HG03025 (cell line): ENCODE measurements around the gene ULBP3.
"Not testable (repeated sequence)": the region's sequence is repeated elsewhere in the genome, so short reads cannot be mapped to it uniquely, and the experiment has no call there.

Source experiments
- ATAC-seq: cut with Tn5 transposase; IDR thresholded peaks from one replicate; pipeline ENCODE4 v1.9.1; 2021; ENCODE audit warnings: mild to moderate bottlenecking, moderate library complexity; ENCODE audit not compliant: unreplicated experiment, low FRiP score

ULBP3 gene

GRCh38 chr6:150043501-150044412, 25.2 kb downstream of the ULBP3 start:
- no peak for ATAC-seq

DNA sequence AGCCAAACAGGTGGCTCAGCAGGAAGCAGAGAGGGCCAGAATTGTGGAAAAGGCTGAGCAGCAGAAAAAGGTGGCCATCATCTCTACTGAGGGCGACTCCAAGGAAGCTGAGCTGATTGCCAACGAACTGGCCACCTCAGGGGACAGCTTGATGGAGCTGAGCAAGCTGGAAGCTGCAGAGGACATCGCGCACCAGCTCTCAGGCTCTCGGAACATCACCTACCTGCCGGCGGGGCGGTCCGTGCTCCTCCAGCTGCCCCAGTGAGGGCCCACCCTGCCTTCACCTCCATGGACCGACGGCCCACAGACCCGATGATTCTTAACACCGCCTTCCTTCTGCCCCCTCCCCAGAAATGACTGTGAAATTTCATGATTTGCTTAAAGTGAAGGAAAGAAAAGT, 25.8 kb downstream of the ULBP3 start:
- no peak for ATAC-seq

- no peak for ATAC-seq
These were observed 30.5 kb downstream of the ULBP3 start for GRCh38 chr6:150038202-150039062.

GRCh38 chr6:150037526-150038201, 31.3 kb downstream of the ULBP3 start:
- no peak for ATAC-seq

- ATAC-seq = no peak
These were observed 32.8 kb downstream of the ULBP3 start for GRCh38 chr6:150036081-150036480.

- ATAC-seq = no peak
These were observed 35.6 kb downstream of the ULBP3 start for GRCh38 chr6:150033207-150033771.

- no peak for ATAC-seq
These were observed 36.3 kb downstream of the ULBP3 start for GRCh38 chr6:150032598-150032997.

DNA sequence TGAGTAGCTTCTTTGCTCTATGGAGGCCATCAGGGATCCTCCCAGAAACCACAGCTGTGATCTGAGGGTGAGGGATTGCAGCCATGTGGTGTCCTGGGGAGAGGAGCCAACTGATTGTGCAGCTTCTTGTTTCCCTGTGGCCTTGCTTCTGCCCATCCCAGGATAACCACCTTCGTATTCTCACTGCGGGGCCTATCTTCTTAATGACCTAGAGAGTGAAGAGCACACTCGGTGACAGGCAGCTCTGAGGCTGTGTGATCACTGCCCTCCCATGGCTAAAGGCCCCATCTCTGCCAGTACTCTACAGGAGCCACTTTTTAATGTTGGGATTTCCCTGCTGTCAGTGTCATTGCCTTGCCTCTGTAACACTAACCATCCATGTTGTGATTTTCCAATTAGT, 38.3 kb downstream of the ULBP3 start:
- no peak for ATAC-seq

GRCh38 chr6:150029749-150030148, 39.2 kb downstream of the ULBP3 start:
- no peak for ATAC-seq

GRCh38 chr6:150029276-150029675, 39.6 kb downstream of the ULBP3 start:
- ATAC-seq = no peak

GRCh38 chr6:150028799-150029198, 40.1 kb downstream of the ULBP3 start:
- no peak for ATAC-seq

- no peak for ATAC-seq
These were observed 40.9 kb downstream of the ULBP3 start for GRCh38 chr6:150027806-150028565.

DNA sequence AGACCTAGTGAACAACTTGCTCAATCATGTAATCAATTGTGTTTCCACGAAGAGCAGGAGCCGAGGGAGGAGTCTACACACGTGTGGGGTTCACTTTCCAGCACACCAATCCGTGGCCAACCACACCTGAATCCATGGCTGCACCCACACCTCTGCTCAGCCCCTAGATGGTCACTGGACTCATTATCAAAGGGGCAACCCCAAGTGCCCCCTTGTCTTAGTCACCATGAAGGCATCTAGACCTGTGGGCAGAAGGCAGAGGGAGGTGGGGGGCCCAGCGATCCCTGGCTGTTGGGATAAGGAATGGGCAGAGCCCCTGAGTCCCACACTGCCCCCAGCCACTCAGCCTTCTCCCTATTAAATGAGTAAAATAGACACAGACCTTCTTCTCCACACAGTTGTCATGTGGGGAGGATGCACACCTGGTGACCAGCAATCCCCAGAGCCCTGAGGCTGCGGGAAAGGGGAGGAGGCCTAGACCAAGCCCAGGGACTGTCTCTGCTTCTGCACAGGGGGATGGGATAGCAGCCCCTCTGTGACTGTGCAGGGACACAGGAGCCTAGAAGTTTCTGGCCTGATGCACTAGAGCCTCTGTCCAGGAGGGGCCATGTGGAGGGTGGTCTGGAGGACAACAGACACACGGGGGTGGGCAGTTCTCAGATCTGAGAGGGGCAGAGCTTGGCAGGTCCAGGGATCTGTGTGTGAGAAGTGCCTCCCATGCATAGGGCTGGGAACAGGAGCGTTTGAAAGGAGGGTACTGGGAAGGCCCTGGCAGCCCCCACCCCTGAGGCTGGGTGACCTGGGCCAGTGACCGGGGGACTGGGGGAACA, 41.7 kb downstream of the ULBP3 start:
- ATAC-seq = no peak

DNA sequence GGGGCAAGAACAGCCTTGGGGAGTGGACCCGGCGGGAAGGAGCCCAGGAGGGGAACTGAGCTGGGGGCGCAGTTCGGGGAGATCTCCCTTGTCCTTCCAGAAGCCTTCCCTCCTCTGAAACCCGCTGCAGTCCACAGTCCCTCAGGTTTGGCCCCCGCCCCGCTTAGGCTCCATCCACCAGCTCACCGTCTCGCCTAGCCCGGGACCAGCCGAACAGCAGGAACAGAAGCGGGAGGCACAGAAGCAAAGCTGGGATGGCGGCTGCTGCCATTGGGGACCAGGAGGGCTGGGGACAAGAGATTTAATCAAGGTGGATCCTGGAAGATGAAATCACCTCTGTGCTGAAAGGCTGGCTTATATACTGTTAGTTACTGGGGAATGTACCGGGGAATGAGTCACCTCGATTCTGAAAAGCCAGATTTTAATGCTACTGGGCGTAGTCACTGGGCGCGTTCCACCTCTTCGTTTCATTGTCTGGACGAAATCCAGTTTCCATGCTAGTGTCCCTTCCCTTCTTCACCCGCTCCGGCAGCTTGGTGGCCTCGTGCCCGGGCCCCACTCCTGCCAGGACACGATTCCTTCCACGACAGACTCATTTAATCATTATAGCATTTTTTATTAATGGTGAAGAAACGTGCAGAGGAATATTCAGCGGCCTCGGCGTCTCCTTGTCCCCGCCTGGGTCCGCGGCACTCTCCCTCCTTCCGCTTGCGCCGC, 43.6 kb downstream of the ULBP3 start, which contains the start of gene RAET1L:
TSS of gene RAET1L (minus strand) at position 332 of the 717 bp plus-strand sequence. CDS start at position 271, 61 bp downstream.
- no peak for ATAC-seq

DNA sequence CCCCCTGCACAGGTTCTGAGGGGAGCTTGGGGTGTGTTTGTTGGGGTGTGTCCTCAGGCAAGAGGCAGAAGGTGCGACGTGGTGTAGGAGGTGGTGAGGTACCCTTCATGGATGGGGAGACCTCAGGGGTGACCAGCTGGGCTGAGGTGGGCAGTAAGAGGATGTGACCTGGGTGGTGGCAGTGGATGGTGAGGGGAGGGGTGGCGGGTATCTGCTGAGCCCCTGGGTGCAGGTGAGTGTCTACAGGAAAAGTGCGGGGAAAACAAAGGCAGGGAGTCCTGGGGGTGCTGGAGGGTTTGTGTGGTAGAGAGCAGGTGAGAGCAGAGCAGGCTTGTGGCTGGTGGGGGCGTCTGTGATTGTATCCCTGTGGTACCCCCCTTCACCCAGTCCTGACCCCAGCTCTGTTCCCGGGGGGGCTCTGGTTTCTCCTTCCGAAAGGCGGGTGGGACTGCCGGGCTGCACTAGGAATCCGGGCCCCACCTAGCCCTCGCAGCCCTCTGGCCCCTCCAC, 44.2 kb downstream of the ULBP3 start:
- no peak for ATAC-seq

GRCh38 chr6:150024021-150024420, 44.9 kb downstream of the ULBP3 start:
- ATAC-seq = not testable (repeated sequence)

DNA sequence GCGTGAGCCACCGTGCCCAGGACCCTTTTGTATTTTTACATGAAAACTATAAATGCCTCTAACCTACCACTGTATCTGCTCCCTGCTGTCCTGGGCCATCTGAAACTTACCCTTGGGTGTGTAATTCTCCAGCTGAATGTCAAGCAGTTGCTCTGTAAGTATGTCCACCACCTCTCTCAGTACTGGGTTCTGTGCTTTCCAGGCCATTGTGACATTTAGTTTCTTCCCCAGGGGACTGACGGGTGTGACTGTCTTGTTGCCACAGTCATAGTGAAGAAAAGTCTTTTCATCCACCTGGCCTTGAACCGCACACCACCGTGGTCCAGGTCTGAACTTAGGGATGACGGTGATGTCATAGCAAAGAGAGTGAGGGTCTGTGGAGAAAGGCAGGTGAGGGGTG, 47.1 kb downstream of the ULBP3 start:
- ATAC-seq = not testable (repeated sequence)
